B cell (primary cell): ENCODE data around the gene TAS2R60. TPM values are rescaled to one million over a fixed set of nuclear protein-coding genes. Genes with fewer than 3 reads are reported as not detected.

Source experiments
- ATAC-seq: fragments of 200-7000 bp; cut with Tn5 transposase; one replicate; pipeline ENCODE4 v1.10.0; 2021; ENCODE audit warnings: low read depth, mild to moderate bottlenecking, moderate number of reproducible peaks, moderate library complexity
- CTCF ChIA-PET: fragments of 350-600 bp; sonication (Branson Sonifier 250); formaldehyde crosslinking; loops from one replicate; lab custom pipeline; 2021; ENCODE audit warnings: antibody characterized with exemption, inconsistent platforms; lab: Charles Lee
- POLR2A ChIA-PET: fragments of 350-600 bp; sonication (Branson Sonifier 250); formaldehyde crosslinking; loops from one replicate; lab custom pipeline; 2021; ENCODE audit warnings: antibody characterized with exemption; lab: Charles Lee
- DNase-seq: peaks from one replicate; pipeline ENCODE4 v3.0.0; 2013
- H2AFZ ChIP-seq: 2 replicates; pipeline ENCODE4 v1.6.1; 2012; ENCODE audit warnings: mild to moderate bottlenecking, low read depth, low read length; ENCODE audit not compliant: insufficient read depth, poor library complexity, severe bottlenecking
- H3K27ac ChIP-seq, 2 donors: 1 replicate in 1 of 2; 2 replicates in 1 of 2; pipeline ENCODE4 v1.5.1; 2012 to 2013; ENCODE audit warnings: low read length in 2 of 2, mild to moderate bottlenecking in 2 of 2, moderate library complexity in 1 of 2
- H3K27me3 ChIP-seq, 4 experiments: fragments of 200-600 bp in 1 of 4; sonication (generic) in 1 of 4; replicated peaks in 1 of 4; 1 replicate in 2 of 4; 2 replicates in 2 of 4; pipeline versions ENCODE4 v1.6.1 to v1.7.0; 2013 to 2016; ENCODE audit warnings: low read length in 3 of 4, mild to moderate bottlenecking in 2 of 4, mixed read lengths in 1 of 4, moderate library complexity in 1 of 4; ENCODE audit not compliant: insufficient read depth in 4 of 4, control insufficient read depth in 3 of 4; ENCODE audit errors: control extremely low read depth in 1 of 4
- H3K36me3 ChIP-seq, 2 experiments: replicated peaks in 1 of 2; 1 replicate in 1 of 2; 2 replicates in 1 of 2; pipeline versions ENCODE4 v1.6.1 to v1.7.1; 2013; ENCODE audit warnings: low read length in 1 of 2; ENCODE audit not compliant: insufficient read depth in 2 of 2, control insufficient read depth in 1 of 2; ENCODE audit errors: control extremely low read depth in 1 of 2, extremely low read depth in 1 of 2
- H3K4me1 ChIP-seq, 2 donors: fragments of 200-600 bp in 1 of 2; sonication (generic) in 1 of 2; 1 replicate in 1 of 2; 2 replicates in 1 of 2; pipeline versions ENCODE4 v1.5.1 to v1.6.1; 2013 to 2017; ENCODE audit warnings: low read length in 2 of 2; ENCODE audit not compliant: control insufficient read depth in 2 of 2, insufficient read depth in 2 of 2
- H3K4me2 ChIP-seq: replicated peaks from 2 replicates; pipeline ENCODE3; 2012; ENCODE audit warnings: mild to moderate bottlenecking, low read depth, low read length; ENCODE audit not compliant: poor library complexity, severe bottlenecking
- H3K4me3 ChIP-seq, 5 experiments: fragments of 200-600 bp in 1 of 5; sonication (generic) in 1 of 5; 1 replicate in 3 of 5; 2 replicates in 2 of 5; pipeline versions ENCODE4 v1.5.1 to v1.7.0; 2011 to 2016; ENCODE audit warnings: low read length in 4 of 5, mild to moderate bottlenecking in 4 of 5, low read depth in 2 of 5, control low read depth in 1 of 5, moderate library complexity in 1 of 5; ENCODE audit not compliant: insufficient read depth in 1 of 5; ENCODE audit errors: control extremely low read depth in 1 of 5, extremely low read depth in 1 of 5
- H3K79me2 ChIP-seq: fragments of 200-600 bp; sonication (generic); one replicate; pipeline ENCODE4 v1.6.0; 2016; ENCODE audit warnings: low read length; ENCODE audit not compliant: control insufficient read depth, insufficient read depth
- H3K9ac ChIP-seq: fragments of 200-600 bp; sonication (generic); 2 replicates; pipeline ENCODE4 v1.6.1; 2017; ENCODE audit warnings: mild to moderate bottlenecking, low read length, moderate library complexity
- H3K9me3 ChIP-seq, 3 donors: one replicate each; pipeline versions ENCODE4 v1.6.1 to v1.7.1; 2013; ENCODE audit warnings: low read length in 2 of 3; ENCODE audit not compliant: control insufficient read depth in 2 of 3, insufficient read depth in 1 of 3; ENCODE audit errors: control extremely low read depth in 1 of 3
- H4K20me1 ChIP-seq: 2 replicates; pipeline ENCODE4 v1.6.0; 2012; ENCODE audit warnings: mild to moderate bottlenecking, low read length; ENCODE audit not compliant: insufficient read depth, control insufficient read depth, poor library complexity, severe bottlenecking
- H3K27ac Mint-ChIP-seq: one replicate; pipeline ENCODE4 v1.8.0; 2021; ENCODE audit warnings: mixed read lengths
- H3K27me3 Mint-ChIP-seq: one replicate; pipeline ENCODE4 v1.8.0; 2021; ENCODE audit warnings: mixed read lengths
- H3K4me1 Mint-ChIP-seq: one replicate; pipeline ENCODE4 v1.8.0; 2021; ENCODE audit warnings: mixed read lengths
- H3K4me3 Mint-ChIP-seq: one replicate; pipeline ENCODE4 v1.8.0; 2021; ENCODE audit warnings: mixed read lengths
- H3K9me3 Mint-ChIP-seq: one replicate; pipeline ENCODE4 v1.8.0; 2022; ENCODE audit warnings: mixed read lengths; ENCODE audit not compliant: insufficient read depth
- EZH2 ChIP-seq: IDR thresholded peaks from 2 replicates; pipeline ENCODE4 v1.6.1; 2012; ENCODE audit warnings: borderline replicate concordance, low read depth, mild to moderate bottlenecking, moderate library complexity, low read length; ENCODE audit not compliant: insufficient read depth, poor library complexity, severe bottlenecking
- WGBS: methylation state at CpG from one replicate; pipeline ENCODE4 v1.1.5; 2013; ENCODE audit warnings: missing lambda C conversion rate; ENCODE audit not compliant: insufficient coverage; 5-methylcytosine and 5-hydroxymethylcytosine counted together
- intact Hi-C: fragments of 100-400 bp; cut with micrococcal nuclease; formaldehyde crosslinking; loops from one replicate; pipeline ENCODE4 v1.10.0; 2022
- polyA plus RNA-seq: library from polyadenylated mRNA; depleted of rRNA; stranded (reverse); fragments of >200 nt; gene quantifications from 2 replicates; pipeline ENCODE4 v1.2.3, GENCODE V29; 2012
- total RNA-seq, 2 donors: library from RNA; stranded (reverse); fragments of 120-200 nt in 1 of 2; gene quantifications; 1 replicate in 1 of 2; 2 replicates in 1 of 2; pipeline versions ENCODE4 v1.2.3 to v1.2.4, GENCODE V29; 2013 to 2022
- TF ChIP-seq, protein P1 (sequence below): fragments of 200-600 bp; IDR thresholded peaks from one replicate; pipeline ENCODE4 v1.8.0; 2022; ENCODE audit warnings: antibody characterized with exemption, mild to moderate bottlenecking

The TAS2R60 gene
- total and polyA plus RNA-seq, 2 donors (not counting 1 experiment from before 2014, with no cell fraction given) = not detected

DNA sequence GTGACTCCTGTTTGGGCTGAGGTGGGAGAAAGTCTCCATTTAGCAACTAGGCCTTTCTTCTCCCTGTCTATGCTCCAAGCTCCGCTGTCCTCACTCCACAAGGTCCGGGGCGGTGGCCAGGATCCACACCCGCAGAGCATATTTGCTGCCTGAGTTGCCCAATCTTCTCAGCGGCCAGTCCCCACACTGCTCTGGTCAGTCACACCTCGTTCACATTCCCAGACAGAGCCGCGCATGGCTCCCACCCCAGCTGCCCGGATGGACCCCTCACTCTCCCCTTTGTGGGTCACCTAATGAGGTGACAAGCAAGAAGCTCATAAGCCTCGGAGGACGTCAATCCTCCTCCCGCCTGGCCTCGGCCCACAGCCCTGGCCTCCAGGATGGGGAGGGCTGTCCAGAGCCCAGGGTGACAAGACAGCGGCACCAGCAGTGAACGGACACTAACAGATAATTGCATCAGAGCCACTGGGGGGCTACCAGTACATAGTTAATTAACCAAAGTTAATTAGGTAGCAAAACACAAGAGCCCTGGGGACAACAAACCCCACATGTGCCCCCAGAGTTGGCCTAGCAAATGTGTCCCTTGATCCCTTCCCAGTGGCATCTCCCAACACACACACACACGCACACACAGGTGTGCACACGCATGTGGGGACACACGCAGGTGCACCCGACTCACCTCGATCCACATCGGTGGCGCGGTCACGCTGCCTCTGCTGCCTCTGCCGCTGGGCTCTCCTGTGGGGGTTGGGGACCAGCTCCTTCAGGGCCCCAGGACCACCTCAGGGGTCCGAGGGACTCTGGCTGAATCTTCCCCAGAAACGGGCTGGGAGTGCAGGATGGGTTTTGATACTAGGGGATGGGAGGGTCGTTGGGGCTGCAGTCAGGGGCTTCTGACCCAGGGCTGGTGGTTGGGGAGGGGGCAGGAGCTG, 46.4 kb upstream of the TAS2R60 start:
- Histone ChIP-seq H4K20me1 (no peaks in the 10 kb centered on the region), H3K4me2 (no peak overlapping the region), H3K36me3 (no peaks in the 10 kb centered on the region), H3K9me3 (no peaks in the 10 kb centered on the region), H3K9ac (no peak overlapping the region), H3K27ac (no peak overlapping the region), H2AFZ (no peak overlapping the region), H3K27me3 (no peaks in the 10 kb centered on the region), H3K4me3 (no peak overlapping the region), H3K79me2 (no peaks in the 10 kb centered on the region), H3K4me1 (no peaks in the 10 kb centered on the region)
- ChIA-PET CTCF (no interaction called here), POLR2A (no interaction called here)
- intact Hi-C loops = no loop called here
- Mint-ChIP-seq H3K9me3 (no peaks in the 10 kb centered on the region), H3K4me3 (no peak overlapping the region), H3K4me1 (no peaks in the 10 kb centered on the region), H3K27me3 (no peaks in the 10 kb centered on the region), H3K27ac (no peak overlapping the region)
- WGBS = 87% methylated on average over 28 of the region's 28 CpGs
- DNase-seq = no peak
- TF ChIP-seq, protein P1, sequence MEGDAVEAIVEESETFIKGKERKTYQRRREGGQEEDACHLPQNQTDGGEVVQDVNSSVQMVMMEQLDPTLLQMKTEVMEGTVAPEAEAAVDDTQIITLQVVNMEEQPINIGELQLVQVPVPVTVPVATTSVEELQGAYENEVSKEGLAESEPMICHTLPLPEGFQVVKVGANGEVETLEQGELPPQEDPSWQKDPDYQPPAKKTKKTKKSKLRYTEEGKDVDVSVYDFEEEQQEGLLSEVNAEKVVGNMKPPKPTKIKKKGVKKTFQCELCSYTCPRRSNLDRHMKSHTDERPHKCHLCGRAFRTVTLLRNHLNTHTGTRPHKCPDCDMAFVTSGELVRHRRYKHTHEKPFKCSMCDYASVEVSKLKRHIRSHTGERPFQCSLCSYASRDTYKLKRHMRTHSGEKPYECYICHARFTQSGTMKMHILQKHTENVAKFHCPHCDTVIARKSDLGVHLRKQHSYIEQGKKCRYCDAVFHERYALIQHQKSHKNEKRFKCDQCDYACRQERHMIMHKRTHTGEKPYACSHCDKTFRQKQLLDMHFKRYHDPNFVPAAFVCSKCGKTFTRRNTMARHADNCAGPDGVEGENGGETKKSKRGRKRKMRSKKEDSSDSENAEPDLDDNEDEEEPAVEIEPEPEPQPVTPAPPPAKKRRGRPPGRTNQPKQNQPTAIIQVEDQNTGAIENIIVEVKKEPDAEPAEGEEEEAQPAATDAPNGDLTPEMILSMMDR = no peak
- TF ChIP-seq EZH2 = no peak
- ATAC-seq = no peak
